A549 (cell line): ENCODE data around the gene STK17A. TPM values are rescaled to one million over a fixed set of nuclear protein-coding genes. Genes with fewer than 3 reads are reported as not detected.

Source experiments
- ATAC-seq, 2 experiments: fragments of 200-7000 bp in 1 of 2; fragments of >200 bp in 1 of 2; cut with Nextera tagmentation in 1 of 2; cut with Tn5 transposase in 1 of 2; 3 replicates each; pipeline versions ENCODE4 v1.8.0 to v1.9.1; 2018 to 2020; ENCODE audit warnings: mild to moderate bottlenecking in 1 of 2, moderate library complexity in 1 of 2
- CTCF ChIA-PET: fragments of 300-600 bp; sonication (Branson Sonifier 250); formaldehyde crosslinking; extraction: SDS; loops from one replicate; lab custom pipeline; 2021; ENCODE audit warnings: antibody characterized with exemption, inconsistent platforms; lab: Yijun Ruan, JAX
- POLR2A ChIA-PET: fragments of 350-600 bp; formaldehyde crosslinking; extraction: SDS; loops from one replicate; lab custom pipeline; 2021; ENCODE audit warnings: antibody characterized with exemption, inconsistent platforms; lab: Yijun Ruan, JAX
- DNase-seq, 2 experiments: peaks; one replicate each; pipeline versions ENCODE4 v3.0.0 to v3.0.0-alpha.2; 2011 to 2016; ENCODE audit warnings: low read depth in 1 of 2, low spot score in 1 of 2
- FAIRE-seq: peaks from 2 replicates; lab custom pipeline; 2011; peaks lifted over from hg19 to GRCh38; lab: Jason Lieb, UNC
- H3K27ac ChIP-seq, 2 experiments: fragments of >200 bp; sonication (Bioruptor Twin); formaldehyde crosslinking; 3 replicates each; pipeline ENCODE4 v1.5.1; 2016 to 2017
- H3K4me1 ChIP-seq: fragments of >200 bp; sonication (Bioruptor Twin); formaldehyde crosslinking; 3 replicates; pipeline ENCODE4 v1.6.1; 2016
- H3K4me2 ChIP-seq: fragments of >200 bp; sonication (Bioruptor Twin); formaldehyde crosslinking; 3 replicates; pipeline ENCODE4 v1.6.1; 2016
- H3K4me3 ChIP-seq: fragments of >200 bp; sonication (Bioruptor Twin); formaldehyde crosslinking; 3 replicates; pipeline ENCODE4 v1.5.1; 2016
- H3K9me3 ChIP-seq: fragments of >200 bp; sonication (Bioruptor Twin); formaldehyde crosslinking; 3 replicates; pipeline ENCODE4 v1.6.1; 2016
- CHD2 ChIP-seq: fragments of 150-350 bp; IDR thresholded peaks from 2 replicates; pipeline ENCODE4 v1.6.1; 2014; ENCODE audit warnings: low read length; ENCODE audit not compliant: partially characterized antibody
- E2F6 ChIP-seq: IDR thresholded peaks from 2 replicates; pipeline ENCODE4 v1.6.1; 2012; ENCODE audit warnings: low read depth, borderline replicate concordance
- EHMT2 ChIP-seq: fragments of 200-600 bp; sonication (generic); IDR thresholded peaks from 2 replicates; pipeline ENCODE4 v1.6.1; 2016; ENCODE audit warnings: antibody characterized with exemption, low read depth, mild to moderate bottlenecking, moderate library complexity
- ELK1 ChIP-seq: fragments of 150-350 bp; IDR thresholded peaks from 2 replicates; pipeline ENCODE4 v1.6.1; 2014; ENCODE audit warnings: low read depth, mild to moderate bottlenecking, low read length
- ESRRA ChIP-seq: fragments of 150-350 bp; IDR thresholded peaks from 2 replicates; pipeline ENCODE4 v1.6.1; 2014; ENCODE audit warnings: mild to moderate bottlenecking, low read length, borderline replicate concordance
- FOSB ChIP-seq: fragments of 250-450 bp; sonication (Bioruptor Pico); IDR thresholded peaks from 2 replicates; pipeline ENCODE4 v1.5.0; 2020; ENCODE audit warnings: mild to moderate bottlenecking, moderate library complexity
- GATA3 ChIP-seq: IDR thresholded peaks from 2 replicates; pipeline ENCODE4 v1.6.1; 2012; ENCODE audit warnings: borderline replicate concordance
- HDAC2 ChIP-seq: fragments of 200-600 bp; sonication (generic); IDR thresholded peaks from 2 replicates; pipeline ENCODE4 v1.6.1; 2016
- HES2 ChIP-seq: fragments of >200 bp; sonication (Bioruptor Twin); formaldehyde crosslinking; IDR thresholded peaks from 2 replicates; pipeline ENCODE4 v1.6.1; 2016
- HEYL ChIP-seq: fragments of 250-450 bp; sonication (Bioruptor Pico); IDR thresholded peaks from 2 replicates; pipeline ENCODE4 v1.8.0; 2021; ENCODE audit warnings: mild to moderate bottlenecking, moderate library complexity
- HOXB5 ChIP-seq: fragments of 250-450 bp; sonication (Bioruptor Pico); IDR thresholded peaks from 2 replicates; pipeline ENCODE4 v1.5.0; 2020; ENCODE audit warnings: mild to moderate bottlenecking, moderate library complexity
- JUNB ChIP-seq: fragments of >200 bp; sonication (Bioruptor Twin); formaldehyde crosslinking; IDR thresholded peaks from 2 replicates; pipeline ENCODE4 v1.6.1; 2016
- MYC ChIP-seq: IDR thresholded peaks from 2 replicates; pipeline ENCODE4 v1.6.1; 2012; ENCODE audit warnings: mild to moderate bottlenecking, inconsistent platforms, low read length, improper control_type of control experiment, borderline replicate concordance
- NFE2L2 ChIP-seq: fragments of 150-350 bp; conservative IDR thresholded peaks from 2 replicates; pipeline ENCODE4 v1.6.1; 2014; ENCODE audit warnings: low read length
- NPAS2 ChIP-seq: fragments of 250-450 bp; sonication (Bioruptor Pico); IDR thresholded peaks from 2 replicates; pipeline ENCODE4 v1.8.0; 2022; ENCODE audit warnings: mild to moderate bottlenecking, moderate library complexity, borderline replicate concordance
- NR3C1 ChIP-seq: fragments of >200 bp; sonication (Bioruptor Twin); formaldehyde crosslinking; IDR thresholded peaks from 3 replicates; pipeline ENCODE4 v1.6.1; 2017
- PHF8 ChIP-seq: fragments of 200-600 bp; sonication (generic); IDR thresholded peaks from 2 replicates; pipeline ENCODE4 v1.6.1; 2016; ENCODE audit warnings: low read depth, mild to moderate bottlenecking, antibody characterized with exemption, moderate library complexity, borderline replicate concordance
- POLR2A ChIP-seq: IDR thresholded peaks from 2 replicates; pipeline ENCODE4 v1.6.1; 2012; ENCODE audit warnings: mild to moderate bottlenecking, low read length
- RAD21 ChIP-seq, 2 experiments: fragments of >200 bp in 1 of 2; sonication (Bioruptor Twin) in 1 of 2; formaldehyde crosslinking in 1 of 2; IDR thresholded peaks in 1 of 2; conservative IDR thresholded peaks in 1 of 2; 2 replicates in 1 of 2; 3 replicates in 1 of 2; pipeline ENCODE4 v1.6.1; 2012 to 2018; ENCODE audit warnings: inconsistent platforms in 1 of 2
- TFCP2L1 ChIP-seq: fragments of 250-450 bp; sonication (Bioruptor Pico); IDR thresholded peaks from 2 replicates; pipeline ENCODE4 v1.5.0; 2021; ENCODE audit warnings: mild to moderate bottlenecking
- USF2 ChIP-seq: fragments of 450-650 bp; IDR thresholded peaks from 2 replicates; pipeline ENCODE4 v1.6.1; 2014; ENCODE audit warnings: antibody characterized with exemption
- ZFP36 ChIP-seq: fragments of 450-650 bp; IDR thresholded peaks from 2 replicates; pipeline ENCODE4 v1.6.1; 2014; ENCODE audit warnings: borderline replicate concordance; ENCODE audit not compliant: partially characterized antibody
- WGBS: methylation state at CpG from one replicate; pipeline ENCODE4 v1.1.6; 2017; ENCODE audit errors: missing lambda C conversion rate; 5-methylcytosine and 5-hydroxymethylcytosine counted together
- polyA plus RNA-seq, 4 experiments: library from polyadenylated mRNA; depleted of rRNA in 3 of 4; stranded (reverse); fragments of >200 nt; fragmentation: RNase III in 1 of 4; extraction: RNeasy Plus Mini Kit Qiagen cat#74134 plus additional on column Dnase treatment in 1 of 4; gene quantifications; 2 replicates in 3 of 4; 3 replicates in 1 of 4; pipeline ENCODE4 v1.2.3, GENCODE V29; 2011 to 2017

The STK17A gene
- polyA plus RNA-seq, 2 of the 4 experiments (the other 2 are of a cell fraction), result 27.3 to 47.5 TPM

GRCh38 chr7:43559946-43560335, 23.0 kb upstream of the STK17A start:
- POLR2A ChIA-PET, result no interaction called here
- Histone ChIP-seq H3K4me3 (no peak overlapping the region), H3K4me2 (no peak overlapping the region), H3K9me3 (no peaks in the 10 kb centered on the region), H3K4me1 (no peaks in the 10 kb centered on the region), H3K27ac (no peak overlapping the region)
- FAIRE-seq (no peak), DNase-seq (no peak), ATAC-seq (no peak)
- 95% methylated on average over 2 of the region's 2 CpGs for WGBS
- CTCF ChIA-PET, result no interaction called here
- no peak for TF ChIP-seq HDAC2
- TF ChIP-seq HEYL (CRISPR knock-in tag), result no peak
- TF ChIP-seq NPAS2 (CRISPR knock-in tag), result no peak
- no peak for TF ChIP-seq EHMT2
- TF ChIP-seq PHF8, result no peak
- TF ChIP-seq FOSB (CRISPR knock-in tag), result no peak
- TF ChIP-seq ELK1, result no peak

GRCh38 chr7:43560742-43561330, 22.1 kb upstream of the STK17A start:
- no peak for TF ChIP-seq USF2
- no peak for TF ChIP-seq ZFP36
- no peak for TF ChIP-seq NFE2L2
- no peak for TF ChIP-seq TFCP2L1 (CRISPR knock-in tag)
- no peak for TF ChIP-seq GATA3
- TF ChIP-seq MYC, result no peak
- TF ChIP-seq POLR2A, result no peak
- TF ChIP-seq CHD2, result no peak
- no peak for TF ChIP-seq RAD21 (conservative IDR thresholded peaks at IDR 0.05 in 1 of 2, IDR thresholded peaks at IDR 0.05 in 1 of 2)
- CTCF ChIA-PET, result interaction anchor here (0.8 kb wide), 1 partner anchor 9 kb away, joined by 3 read pairs; no protein-coding TSS in a partner anchor
- POLR2A ChIA-PET, result no interaction called here

GRCh38 chr7:43562383-43562782, 20.5 kb upstream of the STK17A start:
- no peaks in the 10 kb centered on the region for H3K9me3 ChIP-seq
- no peak overlapping the region for H3K4me3 ChIP-seq
- no peak for TF ChIP-seq EHMT2
- no peak for TF ChIP-seq E2F6
- TF ChIP-seq ESRRA, result no peak
- no peak for TF ChIP-seq HOXB5 (CRISPR knock-in tag)
- TF ChIP-seq NR3C1, result no peak
- TF ChIP-seq PHF8, result no peak
- TF ChIP-seq JUNB, result no peak
- no peak for TF ChIP-seq HES2
- ChIA-PET POLR2A (no interaction called here), CTCF (interaction anchor here (0.7 to 1.6 kb wide), 3 partner anchors 10 to 20 kb away, joined by 3 read pairs; partner anchors contain the start of gene STK17A)
- H3K4me2 ChIP-seq, result no peak overlapping the region
- no peak overlapping the region for H3K27ac ChIP-seq
- ATAC-seq (no peak), FAIRE-seq (no peak), DNase-seq (no peak)
- no peaks in the 10 kb centered on the region for H3K4me1 ChIP-seq
- 89% methylated on average over 3 of the region's 3 CpGs for WGBS

More at GRCh38 chr7:43560742-43561330, 22.1 kb upstream of the STK17A start:
- Histone ChIP-seq H3K4me2 (no peak overlapping the region), H3K4me3 (no peak overlapping the region), H3K4me1 (no peaks in the 10 kb centered on the region), H3K27ac (peak overlapping the region in 1 of 2 experiments; percentile 15; a peak in 1 of 6 replicates), H3K9me3 (no peaks in the 10 kb centered on the region)
- 86% methylated on average over 7 of the region's 7 CpGs for WGBS
- ATAC-seq, result no peak; a peak in 1 of 6 replicates
- no peak for DNase-seq
- no peak for FAIRE-seq
